CD14-positive monocyte (primary cell): ENCODE data around the gene PIK3R1. TPM values are rescaled to one million over a fixed set of nuclear protein-coding genes. Genes with fewer than 3 reads are reported as not detected.

Experiments
- DNase-seq, 3 donors: peaks; one replicate each; pipeline ENCODE4 v3.0.0-alpha.2; 2011 to 2022
- H2AFZ ChIP-seq: 2 replicates; pipeline ENCODE4 v1.6.0; 2012; ENCODE audit warnings: mild to moderate bottlenecking, low read depth, low read length, inconsistent platforms; ENCODE audit not compliant: insufficient read depth, poor library complexity, severe bottlenecking
- H3K27ac ChIP-seq, 2 donors: 1 replicate in 1 of 2; 2 replicates in 1 of 2; pipeline ENCODE4 v1.5.1; 2012 to 2013; ENCODE audit warnings: low read length in 2 of 2, control low read depth in 1 of 2, inconsistent platforms in 1 of 2, low read depth in 1 of 2, mild to moderate bottlenecking in 1 of 2
- H3K27me3 ChIP-seq, 2 donors: one replicate each; pipeline versions ENCODE4 v1.6.0 to v1.6.1; 2011 to 2013; ENCODE audit warnings: low read length in 2 of 2; ENCODE audit not compliant: control insufficient read depth in 2 of 2, insufficient read depth in 2 of 2
- H3K36me3 ChIP-seq, 2 donors: replicated peaks in 1 of 2; 1 replicate in 1 of 2; 2 replicates in 1 of 2; pipeline versions ENCODE4 v1.5.1 to v1.6.1; 2012 to 2013; ENCODE audit warnings: low read length in 2 of 2, control low read depth in 1 of 2, inconsistent platforms in 1 of 2, mild to moderate bottlenecking in 1 of 2; ENCODE audit not compliant: insufficient read depth in 2 of 2, control insufficient read depth in 1 of 2
- H3K4me1 ChIP-seq, 2 donors: 1 replicate in 1 of 2; 2 replicates in 1 of 2; pipeline versions ENCODE4 v1.5.1 to v1.6.1; 2012 to 2013; ENCODE audit warnings: low read length in 2 of 2, control low read depth in 1 of 2, inconsistent platforms in 1 of 2, mild to moderate bottlenecking in 1 of 2, moderate library complexity in 1 of 2; ENCODE audit not compliant: insufficient read depth in 2 of 2, control insufficient read depth in 1 of 2
- H3K4me2 ChIP-seq: replicated peaks from 2 replicates; pipeline ENCODE3; 2012; ENCODE audit warnings: low read length, moderate library complexity, mild to moderate bottlenecking; ENCODE audit not compliant: poor library complexity, severe bottlenecking; ENCODE audit errors: extremely low read depth
- H3K4me3 ChIP-seq, 3 experiments: fragments of 200-600 bp in 1 of 3; sonication (generic) in 1 of 3; replicated peaks in 1 of 3; 1 replicate in 2 of 3; 2 replicates in 1 of 3; pipeline ENCODE4 v1.5.1; 2011 to 2013; ENCODE audit warnings: low read length in 3 of 3, mild to moderate bottlenecking in 3 of 3, control low read depth in 2 of 3, low read depth in 2 of 3, inconsistent platforms in 1 of 3, moderate library complexity in 1 of 3
- H3K79me2 ChIP-seq: 2 replicates; pipeline ENCODE4 v1.6.0; 2012; ENCODE audit warnings: mild to moderate bottlenecking, control low read depth, inconsistent platforms, low read length, moderate library complexity; ENCODE audit not compliant: insufficient read depth
- H3K9ac ChIP-seq: 2 replicates; pipeline ENCODE4 v1.6.0; 2017; ENCODE audit warnings: low read length, mild to moderate bottlenecking; ENCODE audit not compliant: insufficient read depth, poor library complexity, severe bottlenecking
- H3K9me3 ChIP-seq, 2 donors: replicated peaks in 1 of 2; 1 replicate in 1 of 2; 2 replicates in 1 of 2; pipeline versions ENCODE4 v1.5.1 to v1.6.1; 2012 to 2013; ENCODE audit warnings: low read length in 2 of 2, control low read depth in 1 of 2; ENCODE audit not compliant: control insufficient read depth in 1 of 2, insufficient read depth in 1 of 2
- H4K20me1 ChIP-seq: 2 replicates; pipeline ENCODE4 v1.6.0; 2012; ENCODE audit warnings: mild to moderate bottlenecking, low read length, control low read depth, moderate library complexity; ENCODE audit not compliant: insufficient read depth
- H3K27ac Mint-ChIP-seq, 7 donors: one replicate each; pipeline ENCODE4 v1.8.0; 2020; ENCODE audit warnings: mild to moderate bottlenecking in 7 of 7, mixed read lengths in 7 of 7, moderate library complexity in 6 of 7, inconsistent platforms in 2 of 7
- H3K27me3 Mint-ChIP-seq, 3 donors: one replicate each; pipeline ENCODE4 v1.8.0; 2021 to 2022; ENCODE audit warnings: low read depth in 3 of 3, mild to moderate bottlenecking in 3 of 3, mixed read lengths in 3 of 3, moderate library complexity in 3 of 3, inconsistent platforms in 1 of 3
- H3K36me3 Mint-ChIP-seq, 2 donors: one replicate each; pipeline ENCODE4 v1.8.0; 2020; ENCODE audit warnings: mixed read lengths in 2 of 2, inconsistent platforms in 1 of 2, mild to moderate bottlenecking in 1 of 2
- H3K4me1 Mint-ChIP-seq: one replicate; pipeline ENCODE4 v1.8.0; 2020; ENCODE audit warnings: mild to moderate bottlenecking, mixed read lengths
- H3K4me3 Mint-ChIP-seq, 2 donors: one replicate each; pipeline ENCODE4 v1.8.0; 2020; ENCODE audit warnings: mild to moderate bottlenecking in 2 of 2, mixed read lengths in 2 of 2, moderate library complexity in 1 of 2
- H3K9me3 Mint-ChIP-seq, 7 donors: one replicate each; pipeline ENCODE4 v1.8.0; 2020 to 2022; ENCODE audit warnings: mixed read lengths in 7 of 7, mild to moderate bottlenecking in 6 of 7, moderate library complexity in 6 of 7, inconsistent platforms in 2 of 7
- WGBS: methylation state at CpG from one replicate; pipeline ENCODE4 v1.1.5; 2013; ENCODE audit warnings: missing lambda C conversion rate; ENCODE audit not compliant: insufficient coverage; 5-methylcytosine and 5-hydroxymethylcytosine counted together
- intact Hi-C, 2 donors: fragments of 100-400 bp; cut with micrococcal nuclease; formaldehyde crosslinking; loops; one replicate each; pipeline versions ENCODE4 v1.15.0 to v1.15.1; 2023
- polyA plus RNA-seq, 3 donors: library from polyadenylated mRNA; depleted of rRNA in 1 of 3; unstranded in 2 of 3; stranded (reverse) in 1 of 3; fragments of 300-500 nt in 2 of 3; fragments of >200 nt in 1 of 3; fragmentation: Illumina TruSeq in 2 of 3; gene quantifications; 1 replicate in 2 of 3; 2 replicates in 1 of 3; pipeline ENCODE4 v1.2.3, GENCODE V29; 2012 to 2021
- TF ChIP-seq, protein P1 (sequence below): fragments of 200-600 bp; IDR thresholded peaks from one replicate; pipeline ENCODE4 v1.8.0; 2022; ENCODE audit warnings: antibody characterized with exemption, mild to moderate bottlenecking

The PIK3R1 gene
- polyA plus RNA-seq, 3 donors = 9.5 to 25.5 (median 10.5) TPM

GRCh38 chr5:68260467-68260866 is 44.9 kb downstream of the PIK3R1 start:
- H3K27ac Mint-ChIP-seq = peak overlapping the region in 5 of 7 donors; percentile 15 to 67 (median 42)
- no CpG with 5 or more reads among the region's 3 CpGs for WGBS
- no peak overlapping the region for H2AFZ ChIP-seq

GRCh38 chr5:68261169-68261568 is 45.6 kb downstream of the PIK3R1 start:
- peaks cover 89% of the 10 kb centered on the region for H4K20me1 ChIP-seq
- H3K27ac ChIP-seq = peak overlapping the region in 1 of 2 donors; percentile 65
- H3K4me2 ChIP-seq = no peak overlapping the region
- no peak for DNase-seq
- intact Hi-C loops = no loop called here
- H3K9me3 ChIP-seq = no peaks in the 10 kb centered on the region
- no peak overlapping the region for H3K9ac ChIP-seq
- peaks cover 89% of the 10 kb centered on the region for H3K79me2 ChIP-seq
- TF ChIP-seq, protein P1, sequence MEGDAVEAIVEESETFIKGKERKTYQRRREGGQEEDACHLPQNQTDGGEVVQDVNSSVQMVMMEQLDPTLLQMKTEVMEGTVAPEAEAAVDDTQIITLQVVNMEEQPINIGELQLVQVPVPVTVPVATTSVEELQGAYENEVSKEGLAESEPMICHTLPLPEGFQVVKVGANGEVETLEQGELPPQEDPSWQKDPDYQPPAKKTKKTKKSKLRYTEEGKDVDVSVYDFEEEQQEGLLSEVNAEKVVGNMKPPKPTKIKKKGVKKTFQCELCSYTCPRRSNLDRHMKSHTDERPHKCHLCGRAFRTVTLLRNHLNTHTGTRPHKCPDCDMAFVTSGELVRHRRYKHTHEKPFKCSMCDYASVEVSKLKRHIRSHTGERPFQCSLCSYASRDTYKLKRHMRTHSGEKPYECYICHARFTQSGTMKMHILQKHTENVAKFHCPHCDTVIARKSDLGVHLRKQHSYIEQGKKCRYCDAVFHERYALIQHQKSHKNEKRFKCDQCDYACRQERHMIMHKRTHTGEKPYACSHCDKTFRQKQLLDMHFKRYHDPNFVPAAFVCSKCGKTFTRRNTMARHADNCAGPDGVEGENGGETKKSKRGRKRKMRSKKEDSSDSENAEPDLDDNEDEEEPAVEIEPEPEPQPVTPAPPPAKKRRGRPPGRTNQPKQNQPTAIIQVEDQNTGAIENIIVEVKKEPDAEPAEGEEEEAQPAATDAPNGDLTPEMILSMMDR = no peak
- no peaks in the 10 kb centered on the region for H3K27me3 ChIP-seq
- peak overlapping the region in 1 of 7 donors; percentile 80 for H3K27ac Mint-ChIP-seq
- H3K4me1 Mint-ChIP-seq = peaks cover 47% of the 10 kb centered on the region
- no peak overlapping the region for H2AFZ ChIP-seq
- H3K36me3 Mint-ChIP-seq = peaks cover 14 to 22% of the 10 kb centered on the region in 2 donors
- no peaks in the 10 kb centered on the region for H3K27me3 Mint-ChIP-seq
- peaks cover 0 to 2% (median 0%) of the 10 kb centered on the region in 7 donors for H3K9me3 Mint-ChIP-seq
- H3K4me3 ChIP-seq = no peak overlapping the region
- H3K36me3 ChIP-seq = peaks cover 2 to 26% of the 10 kb centered on the region in 2 donors
- H3K4me1 ChIP-seq = peaks cover 8 to 28% of the 10 kb centered on the region in 2 donors
- no peak overlapping the region for H3K4me3 Mint-ChIP-seq

More at GRCh38 chr5:68260467-68260866, 44.9 kb downstream of the PIK3R1 start:
- Histone ChIP-seq H3K9ac (no peak overlapping the region), H3K27me3 (no peaks in the 10 kb centered on the region), H3K4me3 (no peak overlapping the region), H3K9me3 (no peaks in the 10 kb centered on the region), H3K36me3 (peaks cover 2 to 26% of the 10 kb centered on the region in 2 donors), H3K4me1 (peaks cover 6 to 24% of the 10 kb centered on the region in 2 donors), H3K79me2 (peaks cover 89% of the 10 kb centered on the region), H3K27ac (peak overlapping the region in 1 of 2 donors; percentile 65), H3K4me2 (no peak overlapping the region), H4K20me1 (peaks cover 89% of the 10 kb centered on the region)
- intact Hi-C loops = no loop called here
- peaks cover 15 to 24% of the 10 kb centered on the region in 2 donors for H3K36me3 Mint-ChIP-seq
- H3K27me3 Mint-ChIP-seq = no peaks in the 10 kb centered on the region
- peak in 2 of 3 donors; percentile 22 to 68 for DNase-seq
- H3K4me3 Mint-ChIP-seq = no peak overlapping the region
- H3K4me1 Mint-ChIP-seq = peaks cover 44% of the 10 kb centered on the region
- peaks cover 0 to 2% (median 0%) of the 10 kb centered on the region in 7 donors for H3K9me3 Mint-ChIP-seq
- TF ChIP-seq, protein P1 = no peak
